Ramos (cell line): ENCODE results near the gene MEGF6.

Experiments
- in situ Hi-C: fragments of 300-500 bp; cut with MboI; formaldehyde crosslinking; loops from one replicate; pipeline ENCODE4 v1.14.3; 2022; ENCODE audit warnings: low sequenced_read_pairs; ENCODE audit not compliant: unreplicated experiment

The MEGF6 gene

GRCh38 chr1:3545363-3546047 lies 65.8 kb downstream of the MEGF6 start:
- in situ Hi-C loops, result no loop called here

GRCh38 chr1:3544040-3544977 lies 67.0 kb downstream of the MEGF6 start:
- in situ Hi-C loops, result no loop called here

- in situ Hi-C loops, result no loop called here
Measured at GRCh38 chr1:3543076-3544039, 68.0 kb downstream of the MEGF6 start.

GRCh38 chr1:3542676-3543075 lies 68.6 kb downstream of the MEGF6 start:
- in situ Hi-C loops, result no loop called here

GRCh38 chr1:3541936-3542335 lies 69.4 kb downstream of the MEGF6 start:
- in situ Hi-C loops, result no loop called here

GRCh38 chr1:3541465-3541864 lies 69.8 kb downstream of the MEGF6 start:
- in situ Hi-C loops, result no loop called here

GRCh38 chr1:3540876-3541275 lies 70.4 kb downstream of the MEGF6 start:
- in situ Hi-C loops, result no loop called here

- in situ Hi-C loops, result no loop called here
Measured at GRCh38 chr1:3539707-3540425, 71.4 kb downstream of the MEGF6 start.

GRCh38 chr1:3537359-3537758 lies 73.9 kb downstream of the MEGF6 start:
- in situ Hi-C loops, result no loop called here

GRCh38 chr1:3536420-3537195 lies 74.7 kb downstream of the MEGF6 start:
- in situ Hi-C loops, result no loop called here

GRCh38 chr1:3535732-3536131 lies 75.6 kb downstream of the MEGF6 start:
- in situ Hi-C loops, result no loop called here

GRCh38 chr1:3534803-3535637 lies 76.3 kb downstream of the MEGF6 start:
- in situ Hi-C loops, result no loop called here

- in situ Hi-C loops, result no loop called here
Measured at GRCh38 chr1:3533067-3534048, 78.0 kb downstream of the MEGF6 start.

GRCh38 chr1:3531928-3532327 lies 79.4 kb downstream of the MEGF6 start:
- in situ Hi-C loops, result no loop called here

GRCh38 chr1:3530926-3531818 lies 80.1 kb downstream of the MEGF6 start:
- in situ Hi-C loops, result no loop called here
